ENCODE measurements around the gene RAB38.

The RAB38 gene

DNA sequence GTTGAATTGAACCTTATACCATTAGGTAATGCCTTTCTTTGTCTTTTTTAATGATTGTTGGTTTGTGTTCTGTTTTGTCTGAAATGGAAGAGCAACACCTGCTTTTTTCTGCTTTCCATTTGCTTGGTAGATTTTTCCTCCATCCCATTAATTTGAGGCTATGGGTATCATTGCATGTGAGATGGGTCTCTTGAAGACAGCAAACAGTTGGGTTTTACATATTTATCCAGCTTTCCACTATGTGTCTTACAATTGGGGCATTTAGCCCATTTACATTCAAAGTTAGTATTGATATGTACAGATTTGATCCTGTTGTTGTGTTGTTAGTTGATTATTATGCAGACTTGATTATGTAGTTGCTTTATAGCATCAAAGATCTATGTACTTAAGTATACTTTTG lies 21.1 kb upstream of the RAB38 start:
- CTCF ChIA-PET: no interaction called here
- POLR2A ChIA-PET: no interaction called here
- H3K9me3 ChIP-seq (ENCODE audit: control insufficient read depth, insufficient read depth, low read depth, low read length): no peaks in the 10 kb centered on the region

DNA sequence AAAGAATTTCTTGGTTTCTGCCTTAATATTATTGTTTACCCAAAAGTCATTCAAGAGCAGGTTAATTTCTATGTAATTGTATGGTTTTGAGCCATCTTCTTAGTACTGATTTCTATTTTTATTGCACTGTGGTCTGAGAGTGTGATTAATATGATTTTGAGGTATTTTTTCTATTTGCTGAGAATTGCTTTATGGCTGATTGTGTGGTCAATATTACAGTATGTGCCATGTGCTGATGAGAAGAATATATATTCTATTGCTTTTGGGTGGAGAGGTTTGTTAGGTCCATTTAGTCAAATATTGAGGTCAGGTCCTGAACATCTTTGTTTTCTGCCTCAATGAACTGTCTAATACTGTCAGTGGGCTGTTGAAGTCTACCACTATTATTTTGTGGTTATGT lies 20.7 kb upstream of the RAB38 start:
- ChIA-PET CTCF (no interaction called here), POLR2A (no interaction called here)
- Histone ChIP-seq H3K4me1 (ENCODE audit: control insufficient read depth, insufficient read depth, low read length) (no peaks in the 10 kb centered on the region), H3K27ac (ENCODE audit: extremely low read depth, low read depth, low read length) (no peak overlapping the region), H3K36me3 (ENCODE audit: control insufficient read depth in 2 of 2, insufficient read depth in 1 of 2, low read length in 2 of 2) (no peaks in the 10 kb centered on the region), H3K4me3 (ENCODE audit: low read depth, low read length) (no peak overlapping the region), H3K9me3 (ENCODE audit: control insufficient read depth, insufficient read depth, low read depth, low read length) (no peaks in the 10 kb centered on the region)
- no peak for TF ChIP-seq ZNF521 (tag by site-specific recombination; IDR thresholded peaks at IDR 0.05)
- no peak for TF ChIP-seq ZNF626 (tag by site-specific recombination; IDR thresholded peaks at IDR 0.05)
- TF ChIP-seq, protein P1, sequence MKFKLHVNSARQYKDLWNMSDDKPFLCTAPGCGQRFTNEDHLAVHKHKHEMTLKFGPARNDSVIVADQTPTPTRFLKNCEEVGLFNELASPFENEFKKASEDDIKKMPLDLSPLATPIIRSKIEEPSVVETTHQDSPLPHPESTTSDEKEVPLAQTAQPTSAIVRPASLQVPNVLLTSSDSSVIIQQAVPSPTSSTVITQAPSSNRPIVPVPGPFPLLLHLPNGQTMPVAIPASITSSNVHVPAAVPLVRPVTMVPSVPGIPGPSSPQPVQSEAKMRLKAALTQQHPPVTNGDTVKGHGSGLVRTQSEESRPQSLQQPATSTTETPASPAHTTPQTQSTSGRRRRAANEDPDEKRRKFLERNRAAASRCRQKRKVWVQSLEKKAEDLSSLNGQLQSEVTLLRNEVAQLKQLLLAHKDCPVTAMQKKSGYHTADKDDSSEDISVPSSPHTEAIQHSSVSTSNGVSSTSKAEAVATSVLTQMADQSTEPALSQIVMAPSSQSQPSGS (tag by site-specific recombination; IDR thresholded peaks at IDR 0.05; ENCODE audit: low read depth): no peak

More for the DNA sequence above, 21.1 kb upstream of the RAB38 start:
- H3K27ac ChIP-seq (ENCODE audit: extremely low read depth, low read depth, low read length): no peak overlapping the region
- TF ChIP-seq, protein P2, sequence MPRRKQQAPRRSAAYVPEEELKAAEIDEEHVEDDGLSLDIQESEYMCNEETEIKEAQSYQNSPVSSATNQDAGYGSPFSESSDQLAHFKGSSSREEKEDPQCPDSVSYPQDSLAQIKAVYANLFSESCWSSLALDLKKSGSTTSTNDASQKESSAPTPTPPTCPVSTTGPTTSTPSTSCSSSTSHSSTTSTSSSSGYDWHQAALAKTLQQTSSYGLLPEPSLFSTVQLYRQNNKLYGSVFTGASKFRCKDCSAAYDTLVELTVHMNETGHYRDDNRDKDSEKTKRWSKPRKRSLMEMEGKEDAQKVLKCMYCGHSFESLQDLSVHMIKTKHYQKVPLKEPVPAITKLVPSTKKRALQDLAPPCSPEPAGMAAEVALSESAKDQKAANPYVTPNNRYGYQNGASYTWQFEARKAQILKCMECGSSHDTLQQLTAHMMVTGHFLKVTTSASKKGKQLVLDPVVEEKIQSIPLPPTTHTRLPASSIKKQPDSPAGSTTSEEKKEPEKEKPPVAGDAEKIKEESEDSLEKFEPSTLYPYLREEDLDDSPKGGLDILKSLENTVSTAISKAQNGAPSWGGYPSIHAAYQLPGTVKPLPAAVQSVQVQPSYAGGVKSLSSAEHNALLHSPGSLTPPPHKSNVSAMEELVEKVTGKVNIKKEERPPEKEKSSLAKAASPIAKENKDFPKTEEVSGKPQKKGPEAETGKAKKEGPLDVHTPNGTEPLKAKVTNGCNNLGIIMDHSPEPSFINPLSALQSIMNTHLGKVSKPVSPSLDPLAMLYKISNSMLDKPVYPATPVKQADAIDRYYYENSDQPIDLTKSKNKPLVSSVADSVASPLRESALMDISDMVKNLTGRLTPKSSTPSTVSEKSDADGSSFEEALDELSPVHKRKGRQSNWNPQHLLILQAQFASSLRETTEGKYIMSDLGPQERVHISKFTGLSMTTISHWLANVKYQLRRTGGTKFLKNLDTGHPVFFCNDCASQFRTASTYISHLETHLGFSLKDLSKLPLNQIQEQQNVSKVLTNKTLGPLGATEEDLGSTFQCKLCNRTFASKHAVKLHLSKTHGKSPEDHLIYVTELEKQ (tag by site-specific recombination; IDR thresholded peaks at IDR 0.05; ENCODE audit: borderline replicate concordance): no peak
- TF ChIP-seq ZNF19 (tag by site-specific recombination; IDR thresholded peaks at IDR 0.05; ENCODE audit: low read depth) (no peak), ZSCAN23 (tag by site-specific recombination; IDR thresholded peaks at IDR 0.05) (no peak), GLIS2 (tag by site-specific recombination; IDR thresholded peaks at IDR 0.05) (no peak), ZNF529 (tag by site-specific recombination; IDR thresholded peaks at IDR 0.05; ENCODE audit: insufficient replicate concordance) (peak; percentile 86), ZNF76 (tag by site-specific recombination; IDR thresholded peaks at IDR 0.05; ENCODE audit: borderline replicate concordance, low read depth) (no peak), ZNF146 (tag by site-specific recombination; IDR thresholded peaks at IDR 0.05) (no peak), SETDB1 (IDR thresholded peaks at IDR 0.05; ENCODE audit: insufficient read length, low read length) (peak; percentile 88), TRIM28 (IDR thresholded peaks at IDR 0.05; ENCODE audit: borderline replicate concordance, low read length) (peak; percentile 87)
- no peaks in the 10 kb centered on the region for H3K4me1 ChIP-seq (ENCODE audit: control insufficient read depth, insufficient read depth, low read length)
- H3K36me3 ChIP-seq (ENCODE audit: control insufficient read depth in 2 of 2, insufficient read depth in 1 of 2, low read length in 2 of 2): no peaks in the 10 kb centered on the region
- no peak overlapping the region for H3K4me3 ChIP-seq (ENCODE audit: low read depth, low read length)

DNA sequence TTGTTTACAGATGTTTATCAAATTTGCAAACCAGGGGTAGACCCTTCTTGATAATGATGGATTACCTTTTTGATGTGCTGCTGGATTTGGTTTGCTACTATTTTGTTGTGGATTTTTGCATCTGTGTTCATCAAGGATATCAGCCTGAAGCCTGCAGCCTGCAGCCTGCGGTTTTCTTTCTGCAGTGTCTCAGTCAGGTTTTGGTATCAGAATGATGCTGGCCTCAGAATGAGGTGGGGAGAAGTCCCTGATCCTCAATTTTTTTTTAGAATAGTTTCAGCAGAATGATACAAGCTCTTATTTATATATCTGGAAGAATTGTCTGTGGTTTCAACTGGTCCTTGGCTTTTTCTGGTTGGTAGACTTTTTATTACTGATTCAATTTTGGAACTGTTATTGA lies 19.7 kb upstream of the RAB38 start:
- no peak for TF ChIP-seq ZNF555 (tag by site-specific recombination; conservative IDR thresholded peaks at IDR 0.05)
- no peak for TF ChIP-seq IKZF3 (tag by site-specific recombination; IDR thresholded peaks at IDR 0.05)
- no peak for TF ChIP-seq ZNF221 (tag by site-specific recombination; IDR thresholded peaks at IDR 0.05; ENCODE audit: borderline replicate concordance)
- TF ChIP-seq ZNF10 (tag by site-specific recombination; IDR thresholded peaks at IDR 0.05): no peak
- TF ChIP-seq, protein P3, sequence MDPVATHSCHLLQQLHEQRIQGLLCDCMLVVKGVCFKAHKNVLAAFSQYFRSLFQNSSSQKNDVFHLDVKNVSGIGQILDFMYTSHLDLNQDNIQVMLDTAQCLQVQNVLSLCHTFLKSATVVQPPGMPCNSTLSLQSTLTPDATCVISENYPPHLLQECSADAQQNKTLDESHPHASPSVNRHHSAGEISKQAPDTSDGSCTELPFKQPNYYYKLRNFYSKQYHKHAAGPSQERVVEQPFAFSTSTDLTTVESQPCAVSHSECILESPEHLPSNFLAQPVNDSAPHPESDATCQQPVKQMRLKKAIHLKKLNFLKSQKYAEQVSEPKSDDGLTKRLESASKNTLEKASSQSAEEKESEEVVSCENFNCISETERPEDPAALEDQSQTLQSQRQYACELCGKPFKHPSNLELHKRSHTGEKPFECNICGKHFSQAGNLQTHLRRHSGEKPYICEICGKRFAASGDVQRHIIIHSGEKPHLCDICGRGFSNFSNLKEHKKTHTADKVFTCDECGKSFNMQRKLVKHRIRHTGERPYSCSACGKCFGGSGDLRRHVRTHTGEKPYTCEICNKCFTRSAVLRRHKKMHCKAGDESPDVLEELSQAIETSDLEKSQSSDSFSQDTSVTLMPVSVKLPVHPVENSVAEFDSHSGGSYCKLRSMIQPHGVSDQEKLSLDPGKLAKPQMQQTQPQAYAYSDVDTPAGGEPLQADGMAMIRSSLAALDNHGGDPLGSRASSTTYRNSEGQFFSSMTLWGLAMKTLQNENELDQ (tag by site-specific recombination; IDR thresholded peaks at IDR 0.05; ENCODE audit: low read depth): no peak
- TF ChIP-seq, protein P4, sequence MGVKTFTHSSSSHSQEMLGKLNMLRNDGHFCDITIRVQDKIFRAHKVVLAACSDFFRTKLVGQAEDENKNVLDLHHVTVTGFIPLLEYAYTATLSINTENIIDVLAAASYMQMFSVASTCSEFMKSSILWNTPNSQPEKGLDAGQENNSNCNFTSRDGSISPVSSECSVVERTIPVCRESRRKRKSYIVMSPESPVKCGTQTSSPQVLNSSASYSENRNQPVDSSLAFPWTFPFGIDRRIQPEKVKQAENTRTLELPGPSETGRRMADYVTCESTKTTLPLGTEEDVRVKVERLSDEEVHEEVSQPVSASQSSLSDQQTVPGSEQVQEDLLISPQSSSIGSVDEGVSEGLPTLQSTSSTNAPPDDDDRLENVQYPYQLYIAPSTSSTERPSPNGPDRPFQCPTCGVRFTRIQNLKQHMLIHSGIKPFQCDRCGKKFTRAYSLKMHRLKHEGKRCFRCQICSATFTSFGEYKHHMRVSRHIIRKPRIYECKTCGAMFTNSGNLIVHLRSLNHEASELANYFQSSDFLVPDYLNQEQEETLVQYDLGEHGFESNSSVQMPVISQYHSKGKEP (tag by site-specific recombination; IDR thresholded peaks at IDR 0.05): no peak
- TF ChIP-seq, protein P5, sequence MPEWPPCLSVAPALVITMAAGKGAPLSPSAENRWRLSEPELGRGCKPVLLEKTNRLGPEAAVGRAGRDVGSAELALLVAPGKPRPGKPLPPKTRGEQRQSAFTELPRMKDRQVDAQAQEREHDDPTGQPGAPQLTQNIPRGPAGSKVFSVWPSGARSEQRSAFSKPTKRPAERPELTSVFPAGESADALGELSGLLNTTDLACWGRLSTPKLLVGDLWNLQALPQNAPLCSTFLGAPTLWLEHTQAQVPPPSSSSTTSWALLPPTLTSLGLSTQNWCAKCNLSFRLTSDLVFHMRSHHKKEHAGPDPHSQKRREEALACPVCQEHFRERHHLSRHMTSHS (tag by site-specific recombination; IDR thresholded peaks at IDR 0.05): no peak
- Histone ChIP-seq H3K9me3 (ENCODE audit: control insufficient read depth, insufficient read depth, low read depth, low read length) (no peaks in the 10 kb centered on the region), H3K4me1 (ENCODE audit: control insufficient read depth, insufficient read depth, low read length) (no peaks in the 10 kb centered on the region), H3K36me3 (ENCODE audit: control insufficient read depth in 2 of 2, insufficient read depth in 1 of 2, low read length in 2 of 2) (no peaks in the 10 kb centered on the region), H3K4me3 (ENCODE audit: low read depth, low read length) (no peak overlapping the region), H3K27ac (ENCODE audit: extremely low read depth, low read depth, low read length) (no peak overlapping the region)
- ChIA-PET CTCF (interaction anchor here (0.6 kb wide), 1 partner anchor 786 kb away, joined by 3 read pairs; no protein-coding TSS in a partner anchor), POLR2A (interaction anchor here (0.6 kb wide), 1 partner anchor 721 kb away, joined by 8 read pairs; no protein-coding TSS in a partner anchor)

Data from HEK293 (cell line).